H9 (cell line): ENCODE results near the gene RBM18. TPM values are rescaled to one million over a fixed set of nuclear protein-coding genes. Genes with fewer than 3 reads are reported as not detected.

Experiments
- DNase-seq: peaks from one replicate; pipeline ENCODE4 v3.0.0-alpha.2; 2017
- H2AFZ ChIP-seq: one replicate; pipeline ENCODE4 v1.6.1; 2013; ENCODE audit warnings: mild to moderate bottlenecking, low read length, control low read depth, moderate library complexity
- H2AK5ac ChIP-seq: 2 replicates; pipeline ENCODE4 v1.6.1; 2013; ENCODE audit warnings: low read length, control low read depth, mixed read lengths; ENCODE audit not compliant: insufficient read length
- H2BK120ac ChIP-seq: one replicate; pipeline ENCODE4 v1.6.1; 2013; ENCODE audit warnings: low read depth, mild to moderate bottlenecking, low read length, control low read depth, inconsistent platforms; ENCODE audit not compliant: poor library complexity, severe bottlenecking
- H2BK12ac ChIP-seq: 2 replicates; pipeline ENCODE4 v1.6.1; 2013; ENCODE audit warnings: low read length, control low read depth, mixed read lengths, low read depth; ENCODE audit not compliant: insufficient read length
- H2BK15ac ChIP-seq: 2 replicates; pipeline ENCODE4 v1.6.1; 2013; ENCODE audit warnings: low read depth, low read length, control low read depth
- H2BK20ac ChIP-seq: one replicate; pipeline ENCODE4 v1.6.1; 2013; ENCODE audit warnings: low read depth, mild to moderate bottlenecking, low read length, control low read depth, inconsistent platforms; ENCODE audit not compliant: poor library complexity, severe bottlenecking
- H2BK5ac ChIP-seq: 2 replicates; pipeline ENCODE4 v1.6.1; 2013; ENCODE audit warnings: low read length, control low read depth, mixed read lengths; ENCODE audit not compliant: insufficient read length
- H3K14ac ChIP-seq: 2 replicates; pipeline ENCODE4 v1.6.1; 2013; ENCODE audit warnings: low read length, control low read depth; ENCODE audit not compliant: insufficient read depth
- H3K18ac ChIP-seq: 2 replicates; pipeline ENCODE4 v1.6.1; 2013; ENCODE audit warnings: low read depth, mild to moderate bottlenecking, mixed read lengths, low read length, control low read depth; ENCODE audit not compliant: insufficient read length
- H3K23ac ChIP-seq: 2 replicates; pipeline ENCODE4 v1.6.1; 2013; ENCODE audit warnings: low read length, control low read depth, mixed read lengths, low read depth; ENCODE audit not compliant: insufficient read length
- H3K23me2 ChIP-seq: 2 replicates; pipeline ENCODE4 v1.6.1; 2013; ENCODE audit warnings: low read depth, mild to moderate bottlenecking, mixed read lengths, low read length, control low read depth; ENCODE audit not compliant: insufficient read length, poor library complexity, severe bottlenecking
- H3K27ac ChIP-seq: 2 replicates; pipeline ENCODE4 v1.5.1; 2013; ENCODE audit warnings: low read length, control low read depth, mixed read lengths, low read depth; ENCODE audit not compliant: insufficient read length
- H3K27me3 ChIP-seq: 2 replicates; pipeline ENCODE4 v1.6.1; 2013; ENCODE audit warnings: low read length, control low read depth, inconsistent platforms; ENCODE audit not compliant: insufficient read depth
- H3K4ac ChIP-seq: 2 replicates; pipeline ENCODE4 v1.6.1; 2013; ENCODE audit warnings: low read depth, mild to moderate bottlenecking, control low read depth, inconsistent platforms, low read length, moderate library complexity
- H3K4me1 ChIP-seq: 2 replicates; pipeline ENCODE4 v1.6.1; 2013; ENCODE audit warnings: low read length, control low read depth, inconsistent platforms; ENCODE audit not compliant: insufficient read depth
- H3K4me2 ChIP-seq: 2 replicates; pipeline ENCODE4 v1.6.1; 2013; ENCODE audit warnings: low read length, control low read depth, mixed read lengths; ENCODE audit not compliant: insufficient read length, insufficient read depth
- H3K56ac ChIP-seq: 2 replicates; pipeline ENCODE4 v1.6.1; 2013; ENCODE audit warnings: low read depth, mild to moderate bottlenecking, mixed read lengths, low read length, control low read depth; ENCODE audit not compliant: insufficient read length
- H3K79me1 ChIP-seq: 2 replicates; pipeline ENCODE4 v1.6.1; 2013; ENCODE audit warnings: low read depth, mild to moderate bottlenecking, moderate library complexity, low read length, control low read depth, inconsistent platforms; ENCODE audit not compliant: insufficient read depth, poor library complexity, severe bottlenecking
- H3K79me2 ChIP-seq: 2 replicates; pipeline ENCODE4 v1.6.1; 2013; ENCODE audit warnings: low read length, control low read depth, inconsistent platforms; ENCODE audit not compliant: insufficient read depth
- H3K9ac ChIP-seq: 2 replicates; pipeline ENCODE4 v1.6.1; 2013; ENCODE audit warnings: low read length, control low read depth, mixed read lengths; ENCODE audit not compliant: insufficient read length; ENCODE audit errors: extremely low read depth
- H3K9me3 ChIP-seq: one replicate; pipeline ENCODE4 v1.6.1; 2013; ENCODE audit warnings: low read depth, low read length, inconsistent platforms; ENCODE audit not compliant: control insufficient read depth
- H3T11ph ChIP-seq: one replicate; pipeline ENCODE4 v1.6.1; 2013; ENCODE audit warnings: mild to moderate bottlenecking, low read length, control low read depth, inconsistent platforms
- H4K20me1 ChIP-seq: one replicate; pipeline ENCODE4 v1.6.1; 2013; ENCODE audit not compliant: control insufficient read depth, insufficient read length, insufficient read depth
- H4K5ac ChIP-seq: 2 replicates; pipeline ENCODE4 v1.6.1; 2013; ENCODE audit warnings: low read depth, mild to moderate bottlenecking, mixed read lengths, low read length, control low read depth; ENCODE audit not compliant: insufficient read length
- H4K8ac ChIP-seq: replicated peaks from 2 replicates; pipeline ENCODE4 v1.6.1; 2013; ENCODE audit warnings: low read length, control low read depth, mixed read lengths, low read depth; ENCODE audit not compliant: insufficient read length
- H4K91ac ChIP-seq: 2 replicates; pipeline ENCODE4 v1.6.1; 2013; ENCODE audit warnings: low read depth, mild to moderate bottlenecking, moderate library complexity, mixed read lengths, low read length, control low read depth; ENCODE audit not compliant: insufficient read length
- H3K27ac Mint-ChIP-seq, 3 experiments: 2 replicates in 2 of 3; 3 replicates in 1 of 3; pipeline ENCODE4 v1.8.0; 2020 to 2021; ENCODE audit warnings: mixed read lengths in 3 of 3, mild to moderate bottlenecking in 1 of 3, moderate library complexity in 1 of 3
- H3K27me3 Mint-ChIP-seq: 2 replicates; pipeline ENCODE4 v1.8.0; 2021; ENCODE audit warnings: low read depth, mild to moderate bottlenecking, moderate library complexity, mixed read lengths
- H3K36me3 Mint-ChIP-seq, 3 experiments: 2 replicates in 2 of 3; 3 replicates in 1 of 3; pipeline ENCODE4 v1.8.0; 2020 to 2021; ENCODE audit warnings: low read depth in 3 of 3, mixed read lengths in 3 of 3; ENCODE audit not compliant: insufficient read depth in 1 of 3
- H3K4me1 Mint-ChIP-seq, 2 experiments: 2 replicates each; pipeline ENCODE4 v1.8.0; 2020; ENCODE audit warnings: mixed read lengths in 2 of 2
- H3K4me3 Mint-ChIP-seq, 2 experiments: 2 replicates in 1 of 2; 3 replicates in 1 of 2; pipeline ENCODE4 v1.8.0; 2020 to 2021; ENCODE audit warnings: mild to moderate bottlenecking in 2 of 2, mixed read lengths in 2 of 2, moderate library complexity in 1 of 2
- H3K9me3 Mint-ChIP-seq, 2 experiments: 2 replicates in 1 of 2; 3 replicates in 1 of 2; pipeline ENCODE4 v1.8.0; 2020; ENCODE audit warnings: mild to moderate bottlenecking in 2 of 2, mixed read lengths in 2 of 2, moderate library complexity in 1 of 2
- CTCF ChIP-seq: fragments of 200-600 bp; sonication (generic); conservative IDR thresholded peaks from 3 replicates; pipeline ENCODE4 v1.8.0; 2021; ENCODE audit warnings: antibody characterized with exemption, mild to moderate bottlenecking
- WGBS: extraction: QIAGEN DNeasy Blood & Tissue Kit; methylation state at CpG from one replicate; pipeline ENCODE4 v1.1.7; 2013; ENCODE audit warnings: missing lambda C conversion rate, low lambda C conversion rate, mixed read lengths; ENCODE audit not compliant: insufficient read length; ENCODE audit errors: extremely low coverage; 5-methylcytosine and 5-hydroxymethylcytosine counted together
- total RNA-seq: library from RNA; stranded (reverse); gene quantifications from 2 replicates; pipeline ENCODE4 v1.2.1, GENCODE V29; 2021

Gene RBM18
- total RNA-seq, 1 experiment from 2014 or later: 18.9 TPM

DNA sequence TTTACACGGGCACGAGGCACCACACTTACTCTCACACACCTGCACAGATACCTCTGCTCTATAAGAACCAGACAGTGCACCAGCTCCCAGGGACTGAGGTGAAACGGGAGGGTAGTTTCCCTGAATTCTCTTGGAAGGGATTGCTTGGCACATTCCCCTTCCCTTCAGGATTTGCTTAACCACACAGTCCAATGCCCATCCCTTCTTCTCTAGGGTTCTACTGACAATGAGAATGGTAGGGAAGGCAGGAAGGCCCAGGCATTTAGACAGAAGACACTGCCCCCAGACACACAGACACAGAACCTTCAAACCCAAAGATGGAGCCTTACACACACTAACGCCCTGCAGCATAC lies 35.2 kb downstream of the RBM18 start:
- peaks cover 2% of the 10 kb centered on the region for H4K20me1 ChIP-seq
- peaks cover 3% of the 10 kb centered on the region; the same call in 1 of the 2 replicates for H3K4me1 ChIP-seq
- H2BK15ac ChIP-seq: no peak overlapping the region
- H3K27me3 ChIP-seq: peaks cover 69% of the 10 kb centered on the region
- no peaks in the 10 kb centered on the region for H3K79me2 ChIP-seq
- peaks cover 14% of the 10 kb centered on the region for H3K23me2 ChIP-seq
- H3K18ac ChIP-seq: no peak overlapping the region
- no peak overlapping the region for H3K4ac ChIP-seq
- no peak overlapping the region for H2BK12ac ChIP-seq
- no peak overlapping the region for H3K27ac Mint-ChIP-seq
- H3K9ac ChIP-seq: no peak overlapping the region
- H3K4me2 ChIP-seq: peak overlapping the region; percentile 41
- H3K79me1 ChIP-seq: no peaks in the 10 kb centered on the region
- WGBS: no CpG with 5 or more reads among the region's 4 CpGs
- H4K91ac ChIP-seq: no peak overlapping the region
- no peak overlapping the region for H3K56ac ChIP-seq
- no peak overlapping the region for H2BK120ac ChIP-seq
- no peak overlapping the region for H3T11ph ChIP-seq
- H3K4me3 Mint-ChIP-seq: no peak overlapping the region
- no peak for DNase-seq
- H3K27ac ChIP-seq: no peak overlapping the region
- peaks cover 2 to 3% of the 10 kb centered on the region in 2 experiments; a peak in 3 of 5 replicates for H3K9me3 Mint-ChIP-seq
- no peak overlapping the region for H4K8ac ChIP-seq
- H3K36me3 Mint-ChIP-seq: peaks cover 0 to 4% (median under 1%) of the 10 kb centered on the region in 3 experiments; a peak in 4 of 7 replicates
- H2BK20ac ChIP-seq: no peak overlapping the region
- H3K27me3 Mint-ChIP-seq: peaks cover 58% of the 10 kb centered on the region
- no peak overlapping the region for H2AK5ac ChIP-seq
- H2BK5ac ChIP-seq: no peak overlapping the region
- no peak overlapping the region for H3K23ac ChIP-seq
- H4K5ac ChIP-seq: no peak overlapping the region
- no peaks in the 10 kb centered on the region for H3K9me3 ChIP-seq
- TF ChIP-seq CTCF: no peak
- H3K14ac ChIP-seq: no peak overlapping the region
- H3K4me1 Mint-ChIP-seq: peaks cover 9 to 23% of the 10 kb centered on the region in 2 experiments
- H2AFZ ChIP-seq: no peak overlapping the region
